Tibial nerve (tissue), 4 donors: ENCODE data around the gene FBN3. TPM values are rescaled to one million over a fixed set of nuclear protein-coding genes. Genes with fewer than 3 reads are reported as not detected.

Source experiments
- DNase-seq, 2 donors: peaks; one replicate each; pipeline ENCODE4 v3.0.0-alpha.2; 2019; ENCODE audit warnings: low spot score in 2 of 2
- H3K27ac ChIP-seq, 4 donors: fragments of 200-600 bp; sonication (generic) in 3 of 4; one replicate each; pipeline ENCODE4 v1.5.1; 2017 to 2019; ENCODE audit warnings: mild to moderate bottlenecking in 1 of 4
- H3K27me3 ChIP-seq, 2 donors: fragments of 200-600 bp; sonication (generic) in 1 of 2; one replicate each; pipeline versions ENCODE4 v1.5.1 to v1.6.0; 2017 to 2019
- H3K36me3 ChIP-seq, 3 donors: fragments of 200-600 bp; sonication (generic); one replicate each; pipeline ENCODE4 v1.5.1; 2018 to 2019
- H3K4me1 ChIP-seq, 4 donors: fragments of 200-600 bp; sonication (generic) in 3 of 4; one replicate each; pipeline ENCODE4 v1.5.1; 2017 to 2019
- H3K4me3 ChIP-seq, 4 donors: fragments of 200-600 bp; sonication (generic) in 3 of 4; one replicate each; pipeline ENCODE4 v1.5.1; 2017 to 2019; ENCODE audit warnings: mild to moderate bottlenecking in 1 of 4, moderate library complexity in 1 of 4
- H3K9me3 ChIP-seq, 4 donors: fragments of 200-600 bp; sonication (generic) in 3 of 4; one replicate each; pipeline ENCODE4 v1.5.1; 2017 to 2019
- EP300 ChIP-seq, 2 donors: sonication (generic); formaldehyde crosslinking; IDR thresholded peaks; one replicate each; pipeline ENCODE4 v1.6.1; 2017; ENCODE audit warnings: antibody characterized with exemption in 2 of 2, mild to moderate bottlenecking in 1 of 2
- POLR2A ChIP-seq, 2 donors: fragments of 450-650 bp; IDR thresholded peaks; one replicate each; pipeline ENCODE4 v1.6.1; 2017; ENCODE audit warnings: antibody characterized with exemption in 2 of 2, mild to moderate bottlenecking in 2 of 2, moderate library complexity in 2 of 2
- WGBS, 2 donors: methylation state at CpG; one replicate each; pipeline ENCODE4 v1.1.5; 2018; 5-methylcytosine and 5-hydroxymethylcytosine counted together
- total RNA-seq, 4 donors: library from RNA; depleted of rRNA; stranded (reverse); fragments of >200 nt; gene quantifications; one replicate each; pipeline ENCODE4 v1.1.0, GENCODE V29; 2016
- TF ChIP-seq, protein P1 (sequence below), 5 experiments: fragments of 200-600 bp in 3 of 5; fragments of 450-650 bp in 2 of 5; sonication (generic) in 3 of 5; IDR thresholded peaks; one replicate each; pipeline ENCODE4 v1.5.1; 2016 to 2019; ENCODE audit warnings: antibody characterized with exemption in 5 of 5, mild to moderate bottlenecking in 3 of 5, moderate library complexity in 2 of 5

Gene FBN3
- total RNA-seq, 4 donors from 2014 or later = 0.20 to 2.5 TPM; not detected in 2

DNA sequence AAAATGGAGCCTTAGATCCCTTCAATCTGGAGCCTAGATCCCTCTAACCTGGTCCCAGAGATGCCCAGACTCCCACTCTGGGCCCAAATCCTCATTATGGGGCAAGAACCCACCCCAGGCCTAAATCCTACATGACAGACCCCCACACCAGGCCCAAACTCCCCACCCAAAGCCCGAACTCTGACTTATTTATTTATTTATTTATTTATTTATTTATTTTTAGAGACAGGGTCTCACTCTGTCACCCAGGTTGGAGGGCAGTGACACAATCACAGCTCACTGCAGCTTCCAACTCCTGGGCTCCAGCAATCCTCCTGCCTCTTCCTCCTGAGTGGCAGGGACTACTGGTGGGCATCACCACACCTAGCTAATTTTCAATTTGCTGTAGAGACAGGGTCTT lies 12.0 kb downstream of the FBN3 start:
- no peak for DNase-seq
- H3K4me3 ChIP-seq = no peak overlapping the region
- H3K27ac ChIP-seq = no peak overlapping the region
- no peaks in the 10 kb centered on the region for H3K27me3 ChIP-seq
- H3K9me3 ChIP-seq = no peaks in the 10 kb centered on the region
- TF ChIP-seq POLR2A (IDR thresholded peaks at IDR 0.05) (no peak), EP300 (IDR thresholded peaks at IDR 0.05) (no peak)
- TF ChIP-seq, protein P1, sequence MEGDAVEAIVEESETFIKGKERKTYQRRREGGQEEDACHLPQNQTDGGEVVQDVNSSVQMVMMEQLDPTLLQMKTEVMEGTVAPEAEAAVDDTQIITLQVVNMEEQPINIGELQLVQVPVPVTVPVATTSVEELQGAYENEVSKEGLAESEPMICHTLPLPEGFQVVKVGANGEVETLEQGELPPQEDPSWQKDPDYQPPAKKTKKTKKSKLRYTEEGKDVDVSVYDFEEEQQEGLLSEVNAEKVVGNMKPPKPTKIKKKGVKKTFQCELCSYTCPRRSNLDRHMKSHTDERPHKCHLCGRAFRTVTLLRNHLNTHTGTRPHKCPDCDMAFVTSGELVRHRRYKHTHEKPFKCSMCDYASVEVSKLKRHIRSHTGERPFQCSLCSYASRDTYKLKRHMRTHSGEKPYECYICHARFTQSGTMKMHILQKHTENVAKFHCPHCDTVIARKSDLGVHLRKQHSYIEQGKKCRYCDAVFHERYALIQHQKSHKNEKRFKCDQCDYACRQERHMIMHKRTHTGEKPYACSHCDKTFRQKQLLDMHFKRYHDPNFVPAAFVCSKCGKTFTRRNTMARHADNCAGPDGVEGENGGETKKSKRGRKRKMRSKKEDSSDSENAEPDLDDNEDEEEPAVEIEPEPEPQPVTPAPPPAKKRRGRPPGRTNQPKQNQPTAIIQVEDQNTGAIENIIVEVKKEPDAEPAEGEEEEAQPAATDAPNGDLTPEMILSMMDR (IDR thresholded peaks at IDR 0.05) = no peak
- 94 to 100% methylated on average over 1 of the region's 1 CpG for WGBS, 2 donors
- H3K36me3 ChIP-seq = no peaks in the 10 kb centered on the region
- peaks cover 0 to 9% (median 0%) of the 10 kb centered on the region in 4 donors for H3K4me1 ChIP-seq

DNA sequence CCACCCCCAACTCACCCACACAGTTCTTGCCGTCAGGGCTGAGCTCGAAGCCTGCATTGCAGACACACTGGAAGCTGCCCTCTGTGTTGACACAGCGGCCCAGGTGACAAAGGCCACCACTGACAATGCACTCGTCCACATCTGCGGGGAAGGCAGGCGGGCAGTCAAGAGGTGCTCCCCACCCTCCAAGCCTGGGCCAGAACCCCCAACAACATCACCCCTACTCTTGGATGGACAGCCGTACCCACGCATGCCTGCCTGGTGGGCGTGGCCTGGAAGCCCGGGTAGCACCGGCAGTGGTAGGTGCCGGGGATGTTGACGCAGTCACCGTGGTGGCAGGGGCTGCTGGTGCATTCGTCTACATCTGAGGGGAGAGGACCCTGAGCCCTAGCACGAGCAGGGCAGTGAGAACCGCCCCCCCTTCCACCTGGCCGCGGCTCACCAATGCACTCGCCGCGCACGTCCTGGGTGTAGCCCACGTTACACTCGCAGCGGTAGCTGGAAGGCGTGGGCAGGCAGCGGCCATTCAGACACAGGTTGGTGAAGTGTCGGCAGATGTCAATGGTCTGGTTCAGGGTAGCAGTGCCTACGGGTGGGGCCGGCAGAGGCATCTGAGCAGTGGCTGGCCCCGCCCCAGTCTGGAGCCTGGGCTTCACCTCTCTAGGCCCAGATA lies 13.3 kb downstream of the FBN3 start:
- WGBS, 2 donors = 92% methylated on average over 21 to 30 of the region's 32 CpGs

DNA sequence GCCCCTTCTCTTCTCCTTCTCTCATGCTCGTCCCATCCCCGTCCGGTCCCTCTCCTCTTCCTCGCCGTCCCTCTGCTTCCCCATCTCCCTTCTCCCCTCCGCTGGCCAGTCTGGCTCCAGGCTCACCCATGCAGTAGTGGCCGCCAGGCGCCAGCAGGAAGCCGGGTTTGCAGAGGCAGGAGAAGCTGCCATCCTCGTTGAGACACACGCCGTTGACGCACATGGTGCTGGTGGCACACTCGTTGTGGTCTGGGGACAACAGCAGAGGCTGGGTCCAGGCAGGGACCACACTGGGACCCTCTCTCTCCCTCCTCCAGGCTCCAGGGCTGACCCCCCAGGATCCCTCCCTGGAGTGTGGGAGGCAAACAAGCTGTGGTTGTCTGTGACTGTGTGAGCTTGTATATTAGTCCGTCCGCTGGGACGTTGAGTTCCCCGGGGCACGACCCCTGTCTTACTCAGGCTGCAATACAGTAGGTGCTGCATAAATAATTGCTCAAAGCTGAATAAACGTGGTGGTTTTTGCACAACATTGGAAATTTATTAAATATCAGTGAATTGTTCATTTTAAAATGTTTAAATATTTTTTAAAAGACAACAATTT lies 16.4 kb downstream of the FBN3 start:
- no peaks in the 10 kb centered on the region for H3K4me1 ChIP-seq
- H3K27ac ChIP-seq = no peak overlapping the region
- no peaks in the 10 kb centered on the region for H3K36me3 ChIP-seq
- WGBS, 2 donors = 62 to 70% methylated on average over 20 of the region's 20 CpGs
- no peaks in the 10 kb centered on the region for H3K9me3 ChIP-seq
- H3K27me3 ChIP-seq = no peaks in the 10 kb centered on the region
- no peak for DNase-seq
- no peak for TF ChIP-seq POLR2A (IDR thresholded peaks at IDR 0.05)
- TF ChIP-seq EP300 (IDR thresholded peaks at IDR 0.05) = no peak
- TF ChIP-seq, protein P1 (IDR thresholded peaks at IDR 0.05) = no peak
- H3K4me3 ChIP-seq = no peak overlapping the region

More for the DNA sequence above, 13.3 kb downstream of the FBN3 start:
- H3K4me1 ChIP-seq = peaks cover 0 to 9% (median 0%) of the 10 kb centered on the region in 4 donors
- no peak for DNase-seq
- H3K36me3 ChIP-seq = no peaks in the 10 kb centered on the region
- TF ChIP-seq, protein P1 (IDR thresholded peaks at IDR 0.05) = no peak
- TF ChIP-seq EP300 (IDR thresholded peaks at IDR 0.05) (no peak), POLR2A (IDR thresholded peaks at IDR 0.05) (no peak)
- H3K9me3 ChIP-seq = no peaks in the 10 kb centered on the region
- H3K4me3 ChIP-seq = no peak overlapping the region
- no peaks in the 10 kb centered on the region for H3K27me3 ChIP-seq
- H3K27ac ChIP-seq = no peak overlapping the region

DNA sequence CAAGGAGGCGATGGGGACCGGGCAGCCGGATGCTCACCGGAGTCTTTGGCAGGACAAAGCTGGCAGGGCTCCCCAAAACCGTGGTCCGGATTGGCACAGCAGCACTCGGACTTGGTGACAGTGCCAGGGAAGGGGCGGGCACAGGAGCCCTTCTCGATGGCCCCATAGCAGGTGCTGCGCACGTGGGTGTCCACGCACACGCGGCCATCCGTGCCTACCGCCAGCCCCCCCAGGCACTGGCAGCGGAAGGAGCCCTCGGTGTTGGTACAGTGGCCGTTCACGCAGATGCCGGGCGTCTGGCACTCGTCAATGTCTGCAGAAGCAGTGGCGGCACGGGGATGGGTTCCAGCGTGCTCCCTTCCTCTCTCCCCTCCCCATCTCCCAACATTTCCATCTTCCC lies 17.9 kb downstream of the FBN3 start:
- TF ChIP-seq, protein P1 (IDR thresholded peaks at IDR 0.05) = no peak
- TF ChIP-seq POLR2A (IDR thresholded peaks at IDR 0.05) (no peak), EP300 (IDR thresholded peaks at IDR 0.05) (no peak)
- Histone ChIP-seq H3K4me1 (no peaks in the 10 kb centered on the region), H3K9me3 (no peaks in the 10 kb centered on the region), H3K27ac (no peak overlapping the region), H3K36me3 (no peaks in the 10 kb centered on the region), H3K27me3 (no peaks in the 10 kb centered on the region), H3K4me3 (no peak overlapping the region)
- DNase-seq = no peak
- 86 to 88% methylated on average over 25 of the region's 26 CpGs for WGBS, 2 donors

DNA sequence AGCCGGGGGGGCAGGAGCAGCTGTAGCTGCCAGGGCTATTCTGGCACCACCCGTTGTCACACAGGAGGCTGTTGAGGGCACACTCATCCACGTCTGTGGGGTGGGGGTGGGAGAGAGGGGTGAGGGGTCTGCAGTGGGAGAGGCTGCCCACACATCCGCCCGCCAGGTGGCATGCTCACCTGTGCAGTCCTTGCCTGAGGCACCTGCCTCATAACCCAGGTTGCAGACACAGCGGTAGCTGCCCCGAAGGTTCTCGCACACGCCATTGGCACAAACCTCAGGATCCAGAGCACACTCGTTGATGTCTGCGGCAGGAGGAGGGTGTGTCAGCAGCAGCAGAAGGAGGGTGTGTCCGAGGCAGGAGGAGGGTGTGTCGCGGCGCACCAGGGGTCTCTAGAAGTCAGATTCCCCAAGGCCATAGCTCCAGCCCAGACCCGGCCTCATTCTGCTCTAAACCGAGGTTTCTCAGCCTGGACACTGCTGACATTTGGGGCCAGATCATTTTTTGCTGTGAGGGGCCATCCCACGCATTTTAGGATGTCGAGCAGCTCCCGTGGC lies 20.3 kb downstream of the FBN3 start:
- Histone ChIP-seq H3K4me3 (no peak overlapping the region), H3K36me3 (no peaks in the 10 kb centered on the region), H3K27me3 (no peaks in the 10 kb centered on the region), H3K27ac (no peak overlapping the region), H3K9me3 (no peaks in the 10 kb centered on the region), H3K4me1 (no peaks in the 10 kb centered on the region)
- 81 to 84% methylated on average over 11 to 19 of the region's 20 CpGs for WGBS, 2 donors
- TF ChIP-seq EP300 (IDR thresholded peaks at IDR 0.05) (no peak), POLR2A (IDR thresholded peaks at IDR 0.05) (no peak)
- TF ChIP-seq, protein P1 (IDR thresholded peaks at IDR 0.05) = no peak
- no peak for DNase-seq
